Natural killer cell (primary cell): ENCODE data around the gene ARHGAP6. TPM values are rescaled to one million over a fixed set of nuclear protein-coding genes. Genes with fewer than 3 reads are reported as not detected.

ENCODE experiments used
- ATAC-seq, 3 donors: fragments of 150-1000 bp in 2 of 3; fragments of 200-7000 bp in 1 of 3; cut with Tn5 transposase; 1 replicate in 1 of 3; 2 replicates in 2 of 3; pipeline ENCODE4 v1.10.0; 2021; ENCODE audit warnings: mild to moderate bottlenecking in 2 of 3, moderate library complexity in 2 of 3
- DNase-seq, 2 donors: peaks; one replicate each; pipeline versions ENCODE4 v3.0.0 to v3.0.0-alpha.2; 2013 to 2021; ENCODE audit warnings: mixed read lengths in 1 of 2
- H3K27ac ChIP-seq: one replicate; pipeline ENCODE4 v1.5.1; 2013; ENCODE audit warnings: mild to moderate bottlenecking, low read length
- H3K27me3 ChIP-seq: one replicate; pipeline ENCODE4 v1.6.1; 2013; ENCODE audit warnings: low read length; ENCODE audit not compliant: control insufficient read depth, insufficient read depth
- H3K36me3 ChIP-seq: one replicate; pipeline ENCODE4 v1.6.1; 2013; ENCODE audit warnings: low read length; ENCODE audit not compliant: control insufficient read depth, insufficient read depth
- H3K4me1 ChIP-seq: one replicate; pipeline ENCODE4 v1.6.1; 2013; ENCODE audit warnings: low read length; ENCODE audit not compliant: control insufficient read depth, insufficient read depth
- H3K4me3 ChIP-seq: one replicate; pipeline ENCODE4 v1.5.1; 2013; ENCODE audit warnings: low read length
- H3K9me3 ChIP-seq: one replicate; pipeline ENCODE4 v1.6.1; 2013; ENCODE audit warnings: low read length; ENCODE audit not compliant: control insufficient read depth, insufficient read depth
- H3K27ac Mint-ChIP-seq, 2 donors: one replicate each; pipeline ENCODE4 v1.8.0; 2022; ENCODE audit warnings: mild to moderate bottlenecking in 2 of 2, mixed read lengths in 2 of 2, moderate library complexity in 1 of 2
- H3K27me3 Mint-ChIP-seq, 2 donors: one replicate each; pipeline ENCODE4 v1.8.0; 2022; ENCODE audit warnings: low read depth in 2 of 2, mixed read lengths in 2 of 2
- H3K36me3 Mint-ChIP-seq: one replicate; pipeline ENCODE4 v1.8.0; 2022; ENCODE audit warnings: mixed read lengths
- H3K4me1 Mint-ChIP-seq, 2 donors: one replicate each; pipeline ENCODE4 v1.8.0; 2022; ENCODE audit warnings: mixed read lengths in 2 of 2
- H3K4me3 Mint-ChIP-seq: one replicate; pipeline ENCODE4 v1.8.0; 2022; ENCODE audit warnings: mild to moderate bottlenecking, moderate library complexity, mixed read lengths
- H3K9me3 Mint-ChIP-seq, 2 donors: one replicate each; pipeline ENCODE4 v1.8.0; 2022; ENCODE audit warnings: mixed read lengths in 2 of 2
- WGBS: methylation state at CpG from one replicate; pipeline ENCODE4 v1.1.7; 2013; ENCODE audit warnings: missing lambda C conversion rate; ENCODE audit not compliant: insufficient coverage; 5-methylcytosine and 5-hydroxymethylcytosine counted together
- intact Hi-C: fragments of 100-400 bp; cut with micrococcal nuclease; formaldehyde crosslinking; loops from one replicate; pipeline ENCODE4 v1.14.2; 2022
- total RNA-seq, 4 donors: library from RNA; stranded (reverse); fragments of 120-200 nt in 1 of 4; gene quantifications; one replicate each; pipeline versions ENCODE4 v1.2.3 to v1.2.4, GENCODE V29; 2013 to 2022
- TF ChIP-seq, protein P1 (sequence below): fragments of 200-600 bp; IDR thresholded peaks from one replicate; pipeline ENCODE4 v1.8.0; 2022; ENCODE audit warnings: antibody characterized with exemption

The ARHGAP6 gene
- total RNA-seq, 3 donors from 2014 or later (not counting 1 experiment from before 2014, with no cell fraction given): 0.32 to 1.9 (median 1.8) TPM

- Mint-ChIP-seq H3K4me1 (no peaks in the 10 kb centered on the region), H3K36me3 (no peaks in the 10 kb centered on the region), H3K27me3 (peaks cover 0 to 3% of the 10 kb centered on the region in 2 donors), H3K4me3 (no peak overlapping the region), H3K9me3 (no peaks in the 10 kb centered on the region), H3K27ac (no peak overlapping the region)
- Histone ChIP-seq H3K4me3 (no peak overlapping the region), H3K27me3 (no peaks in the 10 kb centered on the region), H3K36me3 (no peaks in the 10 kb centered on the region), H3K9me3 (no peaks in the 10 kb centered on the region), H3K4me1 (no peaks in the 10 kb centered on the region), H3K27ac (no peak overlapping the region)
- DNase-seq: no peak
- 79% methylated on average over 4 of the region's 4 CpGs for WGBS
- TF ChIP-seq, protein P1, sequence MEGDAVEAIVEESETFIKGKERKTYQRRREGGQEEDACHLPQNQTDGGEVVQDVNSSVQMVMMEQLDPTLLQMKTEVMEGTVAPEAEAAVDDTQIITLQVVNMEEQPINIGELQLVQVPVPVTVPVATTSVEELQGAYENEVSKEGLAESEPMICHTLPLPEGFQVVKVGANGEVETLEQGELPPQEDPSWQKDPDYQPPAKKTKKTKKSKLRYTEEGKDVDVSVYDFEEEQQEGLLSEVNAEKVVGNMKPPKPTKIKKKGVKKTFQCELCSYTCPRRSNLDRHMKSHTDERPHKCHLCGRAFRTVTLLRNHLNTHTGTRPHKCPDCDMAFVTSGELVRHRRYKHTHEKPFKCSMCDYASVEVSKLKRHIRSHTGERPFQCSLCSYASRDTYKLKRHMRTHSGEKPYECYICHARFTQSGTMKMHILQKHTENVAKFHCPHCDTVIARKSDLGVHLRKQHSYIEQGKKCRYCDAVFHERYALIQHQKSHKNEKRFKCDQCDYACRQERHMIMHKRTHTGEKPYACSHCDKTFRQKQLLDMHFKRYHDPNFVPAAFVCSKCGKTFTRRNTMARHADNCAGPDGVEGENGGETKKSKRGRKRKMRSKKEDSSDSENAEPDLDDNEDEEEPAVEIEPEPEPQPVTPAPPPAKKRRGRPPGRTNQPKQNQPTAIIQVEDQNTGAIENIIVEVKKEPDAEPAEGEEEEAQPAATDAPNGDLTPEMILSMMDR: no peak
- intact Hi-C loops: no loop called here
- ATAC-seq: no peak
Observed at GRCh38 chrX:11540532-11541377, 125.0 kb downstream of the ARHGAP6 start.

GRCh38 chrX:11537141-11537540 lies 128.6 kb downstream of the ARHGAP6 start:
- TF ChIP-seq, protein P1: no peak
- Histone ChIP-seq H3K27ac (no peak overlapping the region), H3K27me3 (no peaks in the 10 kb centered on the region), H3K4me3 (no peak overlapping the region), H3K9me3 (no peaks in the 10 kb centered on the region), H3K36me3 (no peaks in the 10 kb centered on the region), H3K4me1 (no peaks in the 10 kb centered on the region)
- WGBS: 86% methylated on average over 4 of the region's 5 CpGs
- Mint-ChIP-seq H3K4me1 (no peaks in the 10 kb centered on the region), H3K27me3 (peaks cover 0 to 3% of the 10 kb centered on the region in 2 donors), H3K4me3 (no peak overlapping the region), H3K9me3 (no peaks in the 10 kb centered on the region), H3K27ac (no peak overlapping the region), H3K36me3 (no peaks in the 10 kb centered on the region)
- DNase-seq (no peak), ATAC-seq (no peak)
- intact Hi-C loops: no loop called here

DNA sequence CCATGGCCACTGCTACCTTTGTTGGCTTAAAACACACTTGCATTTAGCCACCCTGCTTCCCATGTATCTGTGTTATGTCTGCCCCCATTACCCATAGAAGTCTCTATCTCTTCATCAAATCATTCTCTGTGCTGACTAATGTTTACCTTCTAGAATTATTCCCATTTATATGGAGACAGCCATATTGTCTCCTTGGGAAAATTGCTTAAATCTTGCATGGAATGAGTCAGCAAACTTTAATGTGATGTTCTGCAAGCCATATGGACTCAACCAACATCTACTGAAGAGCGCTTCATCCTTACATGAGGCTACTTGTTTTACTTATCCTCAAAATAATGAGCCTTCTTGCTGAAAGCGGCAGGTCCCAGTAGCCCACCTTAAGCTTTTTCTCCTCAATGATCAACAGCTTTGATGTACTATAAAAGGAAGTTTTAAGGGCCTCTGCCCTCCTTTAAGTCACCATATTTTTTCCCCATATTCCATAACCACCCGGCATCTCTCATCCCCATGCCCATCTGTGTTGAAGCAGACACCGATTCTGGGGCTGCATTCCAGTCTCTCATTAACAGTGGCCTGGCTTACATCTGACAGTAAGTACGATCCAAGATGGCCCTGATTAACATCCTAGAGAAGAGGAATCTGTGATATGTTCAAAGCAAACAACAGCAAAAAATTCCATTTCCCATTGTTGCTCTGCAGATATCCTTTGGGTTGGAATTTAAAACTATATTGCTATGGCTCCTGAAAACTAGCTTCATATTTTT lies 130.4 kb downstream of the ARHGAP6 start:
- H3K4me1 Mint-ChIP-seq: no peaks in the 10 kb centered on the region

More for the DNA sequence above, 130.4 kb downstream of the ARHGAP6 start:
- Mint-ChIP-seq H3K27ac (no peak overlapping the region), H3K9me3 (no peaks in the 10 kb centered on the region), H3K4me3 (no peak overlapping the region), H3K36me3 (no peaks in the 10 kb centered on the region), H3K27me3 (no peaks in the 10 kb centered on the region)
- Histone ChIP-seq H3K9me3 (no peaks in the 10 kb centered on the region), H3K27me3 (no peaks in the 10 kb centered on the region), H3K4me3 (no peak overlapping the region), H3K27ac (no peak overlapping the region), H3K4me1 (no peaks in the 10 kb centered on the region), H3K36me3 (no peaks in the 10 kb centered on the region)
- 96% methylated on average over 3 of the region's 5 CpGs for WGBS
- TF ChIP-seq, protein P1: no peak
- intact Hi-C loops: no loop called here
- ATAC-seq (no peak), DNase-seq (no peak)
